ENCODE measurements around the gene ADGRA1. TPM values are rescaled to one million over a fixed set of nuclear protein-coding genes. Genes with fewer than 3 reads are reported as not detected.

ADGRA1 gene
- total and polyA plus RNA-seq, 2 of the 8 experiments (the other 6 are each of a cell fraction or from before 2014, with no cell fraction given) = 0.17 to 0.21 TPM

DNA sequence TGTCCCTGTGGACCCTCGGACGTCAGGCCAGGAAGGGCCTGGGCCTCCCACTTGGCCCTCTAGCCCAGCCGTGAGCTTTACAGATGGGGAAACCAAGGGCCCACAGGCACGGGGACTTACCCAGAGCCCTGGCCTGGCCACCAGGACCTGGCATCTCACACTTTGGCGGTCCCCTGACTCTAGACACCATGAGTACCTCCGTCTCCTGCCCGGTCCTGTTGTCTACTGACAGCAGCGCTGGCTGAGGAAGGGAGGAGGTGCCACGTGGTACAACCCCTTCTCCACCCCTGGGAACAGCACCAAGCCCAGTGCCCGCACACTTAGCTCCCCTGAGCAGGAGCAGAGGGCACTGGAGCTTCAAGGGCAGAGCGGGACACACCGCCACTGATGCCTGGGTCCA is 26.1 kb downstream of the ADGRA1 start (continued):
- TF ChIP-seq, protein P1, sequence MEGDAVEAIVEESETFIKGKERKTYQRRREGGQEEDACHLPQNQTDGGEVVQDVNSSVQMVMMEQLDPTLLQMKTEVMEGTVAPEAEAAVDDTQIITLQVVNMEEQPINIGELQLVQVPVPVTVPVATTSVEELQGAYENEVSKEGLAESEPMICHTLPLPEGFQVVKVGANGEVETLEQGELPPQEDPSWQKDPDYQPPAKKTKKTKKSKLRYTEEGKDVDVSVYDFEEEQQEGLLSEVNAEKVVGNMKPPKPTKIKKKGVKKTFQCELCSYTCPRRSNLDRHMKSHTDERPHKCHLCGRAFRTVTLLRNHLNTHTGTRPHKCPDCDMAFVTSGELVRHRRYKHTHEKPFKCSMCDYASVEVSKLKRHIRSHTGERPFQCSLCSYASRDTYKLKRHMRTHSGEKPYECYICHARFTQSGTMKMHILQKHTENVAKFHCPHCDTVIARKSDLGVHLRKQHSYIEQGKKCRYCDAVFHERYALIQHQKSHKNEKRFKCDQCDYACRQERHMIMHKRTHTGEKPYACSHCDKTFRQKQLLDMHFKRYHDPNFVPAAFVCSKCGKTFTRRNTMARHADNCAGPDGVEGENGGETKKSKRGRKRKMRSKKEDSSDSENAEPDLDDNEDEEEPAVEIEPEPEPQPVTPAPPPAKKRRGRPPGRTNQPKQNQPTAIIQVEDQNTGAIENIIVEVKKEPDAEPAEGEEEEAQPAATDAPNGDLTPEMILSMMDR (IDR thresholded peaks at IDR 0.05; ENCODE audit: control extremely low read depth in 1 of 3, insufficient read depth in 1 of 3, low read depth in 1 of 3, low read length in 3 of 3) = no peak
- TF ChIP-seq ZNF274 (IDR thresholded peaks at IDR 0.05; ENCODE audit: borderline replicate concordance, extremely low read depth, low read length) = no peak
- no peak for TF ChIP-seq HDAC6 (IDR thresholded peaks at IDR 0.05; ENCODE audit: low read depth, low read length)
